OCI-LY7 (cell line): ENCODE results near the gene EGFLAM. TPM values are rescaled to one million over a fixed set of nuclear protein-coding genes. Genes with fewer than 3 reads are reported as not detected.
A peak's percentile ranks its signal among the peaks of the same experiment; 100 is the strongest.

Source experiments
- BruUV-seq: library from RNA; stranded (reverse); fragments of 400-500 nt; replicated peaks from 2 replicates; lab custom pipeline; 2021; lab: Mats Ljungman, UMichigan
- CTCF ChIA-PET: fragments of 300-600 bp; sonication (Branson Sonifier 250); formaldehyde crosslinking; loops from one replicate; lab custom pipeline; 2022; ENCODE audit warnings: antibody characterized with exemption; ENCODE audit not compliant: unreplicated experiment; lab: Charles Lee
- POLR2A ChIA-PET: fragments of 300-600 bp; sonication (Branson Sonifier 250); formaldehyde crosslinking; loops from one replicate; lab custom pipeline; 2022; ENCODE audit warnings: antibody characterized with exemption; lab: Charles Lee
- DNase-seq: peaks from one replicate; pipeline ENCODE4 v3.0.0-alpha.2; 2015; ENCODE audit warnings: low spot score
- H2AFZ ChIP-seq: fragments of 200-600 bp; sonication (generic), shearing (Covaris generic); 2 replicates; pipeline ENCODE4 v1.6.1; 2014; ENCODE audit warnings: mild to moderate bottlenecking, antibody characterized with exemption, low read length, moderate library complexity
- H3K27ac ChIP-seq: fragments of 200-600 bp; sonication (generic); 2 replicates; pipeline ENCODE4 v1.5.1; 2014; ENCODE audit warnings: mixed run types, low read depth, mild to moderate bottlenecking, moderate library complexity, low read length, inconsistent platforms; ENCODE audit not compliant: poor library complexity, severe bottlenecking
- H3K36me3 ChIP-seq: fragments of 200-600 bp; sonication (generic); 2 replicates; pipeline ENCODE4 v1.6.1; 2014; ENCODE audit warnings: mild to moderate bottlenecking, antibody characterized with exemption, low read length, moderate library complexity, mixed read lengths; ENCODE audit not compliant: insufficient read depth
- H3K4me1 ChIP-seq: fragments of 200-600 bp; sonication (generic); 2 replicates; pipeline ENCODE4 v1.5.1; 2014; ENCODE audit warnings: mild to moderate bottlenecking, low read length; ENCODE audit not compliant: insufficient read depth, poor library complexity, severe bottlenecking
- H3K4me2 ChIP-seq: fragments of 200-600 bp; sonication (generic); 2 replicates; pipeline ENCODE4 v1.6.1; 2014; ENCODE audit warnings: mild to moderate bottlenecking, low read length
- H3K4me3 ChIP-seq: fragments of 200-600 bp; sonication (generic); 2 replicates; pipeline ENCODE4 v1.5.1; 2014; ENCODE audit warnings: mild to moderate bottlenecking, low read depth, low read length; ENCODE audit not compliant: poor library complexity, severe bottlenecking
- H3K79me2 ChIP-seq: fragments of 200-600 bp; sonication (generic); 2 replicates; pipeline ENCODE4 v1.6.1; 2016; ENCODE audit warnings: low read depth, mild to moderate bottlenecking, low read length, moderate library complexity, mixed read lengths; ENCODE audit not compliant: insufficient read depth
- H3K9me2 ChIP-seq: fragments of 200-600 bp; sonication (generic); 2 replicates; pipeline ENCODE4 v1.6.1; 2016; ENCODE audit warnings: mild to moderate bottlenecking, low read length, mixed read lengths; ENCODE audit not compliant: insufficient read depth
- H3K9me3 ChIP-seq: fragments of 200-600 bp; sonication (generic); 2 replicates; pipeline ENCODE4 v1.6.1; 2014; ENCODE audit warnings: mild to moderate bottlenecking, mixed run types, low read length, mixed read lengths
- H4K20me1 ChIP-seq: fragments of 200-600 bp; sonication (generic); 2 replicates; pipeline ENCODE4 v1.6.1; 2014; ENCODE audit warnings: mild to moderate bottlenecking, antibody characterized with exemption, low read length, moderate library complexity, mixed read lengths; ENCODE audit not compliant: insufficient read depth
- EZH2phosphoT487 ChIP-seq: fragments of 200-600 bp; sonication (generic); IDR thresholded peaks from 2 replicates; pipeline ENCODE4 v1.6.1; 2018; ENCODE audit warnings: low read depth, borderline replicate concordance, mild to moderate bottlenecking, mixed run types, antibody characterized with exemption, low read length, moderate library complexity, mixed read lengths
- intact Hi-C: fragments of 100-400 bp; cut with micrococcal nuclease; formaldehyde crosslinking; loops from one replicate; pipeline ENCODE4 v1.10.0; 2022; ENCODE audit not compliant: unreplicated experiment
- total RNA-seq, 2 experiments: library from RNA; depleted of rRNA in 1 of 2; stranded (reverse); fragments of >200 nt in 1 of 2; shearing (Covaris generic) in 1 of 2; gene quantifications; 2 replicates each; pipeline ENCODE4 v1.2.3, GENCODE V29; 2014 to 2022
- TF ChIP-seq, protein P1 (sequence below): fragments of 200-600 bp; sonication (generic); conservative IDR thresholded peaks from 2 replicates; pipeline ENCODE4 v1.5.1; 2014; ENCODE audit warnings: mild to moderate bottlenecking, antibody characterized with exemption, low read length, moderate library complexity, mixed read lengths

The EGFLAM gene
- total RNA-seq, 2 experiments from 2014 or later, result not detected

DNA sequence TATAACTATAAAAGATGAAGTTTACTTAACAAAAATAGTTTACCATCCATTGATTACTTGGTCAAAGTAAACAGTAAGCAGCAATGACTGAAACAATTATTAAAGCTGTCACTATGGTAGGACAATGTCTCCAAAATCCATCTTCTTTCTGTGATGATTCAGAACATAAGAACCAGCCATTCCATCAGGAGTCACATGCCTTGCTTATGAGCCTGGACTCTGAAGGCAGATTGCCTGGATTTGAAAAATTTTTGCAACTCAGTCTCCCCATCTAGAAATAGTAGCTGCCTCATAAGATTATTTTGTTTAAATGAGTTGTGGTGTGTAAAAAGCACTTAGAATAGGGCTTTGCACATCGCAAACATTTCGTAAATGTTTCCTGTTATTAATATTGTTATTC lies 161.9 kb downstream of the EGFLAM start:
- Histone ChIP-seq H3K79me2 (no peaks in the 10 kb centered on the region), H3K4me3 (no peak overlapping the region), H3K4me2 (no peak overlapping the region), H3K4me1 (no peaks in the 10 kb centered on the region), H4K20me1 (no peaks in the 10 kb centered on the region), H3K9me3 (no peaks in the 10 kb centered on the region), H3K27ac (no peak overlapping the region), H3K9me2 (no peaks in the 10 kb centered on the region), H2AFZ (no peak overlapping the region), H3K36me3 (no peaks in the 10 kb centered on the region)
- POLR2A ChIA-PET, result interaction anchor here (0.8 kb wide), 1 partner anchor 677 kb away, joined by 3 read pairs; no protein-coding TSS in a partner anchor
- BruUV-seq, result no TSS peak
- CTCF ChIA-PET, result no interaction called here
- TF ChIP-seq, protein P1, sequence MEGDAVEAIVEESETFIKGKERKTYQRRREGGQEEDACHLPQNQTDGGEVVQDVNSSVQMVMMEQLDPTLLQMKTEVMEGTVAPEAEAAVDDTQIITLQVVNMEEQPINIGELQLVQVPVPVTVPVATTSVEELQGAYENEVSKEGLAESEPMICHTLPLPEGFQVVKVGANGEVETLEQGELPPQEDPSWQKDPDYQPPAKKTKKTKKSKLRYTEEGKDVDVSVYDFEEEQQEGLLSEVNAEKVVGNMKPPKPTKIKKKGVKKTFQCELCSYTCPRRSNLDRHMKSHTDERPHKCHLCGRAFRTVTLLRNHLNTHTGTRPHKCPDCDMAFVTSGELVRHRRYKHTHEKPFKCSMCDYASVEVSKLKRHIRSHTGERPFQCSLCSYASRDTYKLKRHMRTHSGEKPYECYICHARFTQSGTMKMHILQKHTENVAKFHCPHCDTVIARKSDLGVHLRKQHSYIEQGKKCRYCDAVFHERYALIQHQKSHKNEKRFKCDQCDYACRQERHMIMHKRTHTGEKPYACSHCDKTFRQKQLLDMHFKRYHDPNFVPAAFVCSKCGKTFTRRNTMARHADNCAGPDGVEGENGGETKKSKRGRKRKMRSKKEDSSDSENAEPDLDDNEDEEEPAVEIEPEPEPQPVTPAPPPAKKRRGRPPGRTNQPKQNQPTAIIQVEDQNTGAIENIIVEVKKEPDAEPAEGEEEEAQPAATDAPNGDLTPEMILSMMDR, result no peak
- TF ChIP-seq EZH2phosphoT487, result no peak
- intact Hi-C loops, result loop anchor here (1.0 kb wide), 1 partner anchor 389 kb away; no protein-coding TSS in a partner anchor
- no peak for DNase-seq

- intact Hi-C loops, result loop anchor here (1.0 kb wide), 1 partner anchor 388 kb away; no protein-coding TSS in a partner anchor
- TF ChIP-seq, protein P1, result peak; percentile 84
- TF ChIP-seq EZH2phosphoT487, result no peak
- POLR2A ChIA-PET, result interaction anchor here (0.8 kb wide), 1 partner anchor 677 kb away, joined by 3 read pairs; no protein-coding TSS in a partner anchor
- Histone ChIP-seq H3K27ac (no peak overlapping the region), H3K79me2 (no peaks in the 10 kb centered on the region), H3K4me2 (no peak overlapping the region), H3K4me3 (no peak overlapping the region), H3K4me1 (no peaks in the 10 kb centered on the region), H2AFZ (no peak overlapping the region), H3K9me2 (no peaks in the 10 kb centered on the region), H4K20me1 (no peaks in the 10 kb centered on the region), H3K36me3 (no peaks in the 10 kb centered on the region), H3K9me3 (no peaks in the 10 kb centered on the region)
- peak; percentile 36 for DNase-seq
- CTCF ChIA-PET, result no interaction called here
- BruUV-seq, result no TSS peak
Observed at GRCh38 chr5:38420691-38421390, 162.5 kb downstream of the EGFLAM start.

GRCh38 chr5:38422622-38423021 lies 164.3 kb downstream of the EGFLAM start:
- no TSS peak for BruUV-seq
- no peak overlapping the region for H3K4me2 ChIP-seq
- CTCF ChIA-PET, result no interaction called here

More at GRCh38 chr5:38422622-38423021, 164.3 kb downstream of the EGFLAM start:
- no peak for DNase-seq
- intact Hi-C loops, result no loop called here
- no peaks in the 10 kb centered on the region for H3K4me1 ChIP-seq
- H3K4me3 ChIP-seq, result no peak overlapping the region
- H3K9me3 ChIP-seq, result no peaks in the 10 kb centered on the region
- no peaks in the 10 kb centered on the region for H3K9me2 ChIP-seq
- no peaks in the 10 kb centered on the region for H3K36me3 ChIP-seq
- H4K20me1 ChIP-seq, result no peaks in the 10 kb centered on the region
- TF ChIP-seq EZH2phosphoT487, result no peak
- TF ChIP-seq, protein P1, result no peak
- no peak overlapping the region for H3K27ac ChIP-seq
- H2AFZ ChIP-seq, result no peak overlapping the region
- POLR2A ChIA-PET, result no interaction called here
- H3K79me2 ChIP-seq, result no peaks in the 10 kb centered on the region
